Right renal pelvis (tissue), 4 donors: Measurements from ENCODE around the gene SUPT4H1. TPM values are rescaled to one million over a fixed set of nuclear protein-coding genes. Genes with fewer than 3 reads are reported as not detected.

Experiments used
- DNase-seq, 4 donors: peaks; one replicate each; pipeline ENCODE4 v3.0.0-alpha.2; 2013; ENCODE audit warnings: low read depth in 4 of 4, low spot score in 3 of 4, missing footprints in 1 of 4
- polyA plus RNA-seq, 4 donors: library from polyadenylated mRNA; unstranded; fragments of 120-200 nt; gene quantifications; one replicate each; pipeline ENCODE4 v1.2.1, GENCODE V29; 2013; ENCODE audit not compliant: insufficient read length in 4 of 4

Gene SUPT4H1
- polyA plus RNA-seq, 4 donors: 127 to 145 (median 139) TPM

DNA sequence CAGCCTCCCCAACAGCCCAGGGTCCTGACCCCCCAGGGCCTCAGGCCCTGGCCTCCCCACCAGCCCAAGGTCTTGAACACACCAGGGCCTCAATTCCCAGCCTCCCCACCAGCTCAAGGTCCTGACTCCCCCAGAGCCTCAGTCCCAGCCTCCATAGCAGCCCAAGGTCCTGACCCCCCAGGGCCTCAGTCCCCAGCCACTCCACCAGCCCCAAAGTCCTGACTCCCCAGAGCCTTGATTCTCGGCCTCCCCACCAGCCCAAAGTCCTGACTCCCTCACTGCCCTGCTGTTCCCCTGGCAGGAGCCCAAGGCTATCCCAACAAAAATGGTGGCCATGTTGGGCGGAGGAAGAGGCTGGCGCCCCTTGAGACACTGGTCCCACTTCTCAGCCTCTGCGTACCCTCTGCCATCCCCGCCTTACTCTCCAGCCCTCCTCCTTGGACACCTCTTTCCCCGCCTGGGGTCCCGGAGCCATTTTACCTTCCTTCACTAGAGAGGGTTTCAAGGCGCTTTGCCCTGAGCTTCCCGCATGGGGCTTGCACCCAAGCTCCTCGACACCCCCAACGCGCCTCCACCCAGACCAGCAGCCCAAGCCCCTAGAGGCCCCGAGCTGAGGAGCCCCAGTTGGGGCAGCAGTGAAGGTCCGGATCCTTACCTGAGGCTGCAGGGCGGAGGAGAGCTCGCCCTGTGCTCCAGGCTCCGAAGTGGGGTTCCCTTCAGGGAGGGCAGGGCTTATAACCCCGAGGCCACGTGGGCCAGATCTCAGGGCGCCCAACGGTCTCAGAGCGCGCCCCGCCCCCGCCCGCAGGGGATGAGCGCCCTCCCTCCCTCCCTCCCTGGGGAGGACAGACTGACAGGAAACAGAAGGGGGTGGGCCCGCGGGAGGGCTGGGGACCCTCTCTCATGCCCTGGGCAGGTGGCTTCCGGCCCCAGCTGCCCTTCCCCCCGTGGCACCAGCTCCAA lies 19.9 kb downstream of the SUPT4H1 start:
- no peak for DNase-seq

DNA sequence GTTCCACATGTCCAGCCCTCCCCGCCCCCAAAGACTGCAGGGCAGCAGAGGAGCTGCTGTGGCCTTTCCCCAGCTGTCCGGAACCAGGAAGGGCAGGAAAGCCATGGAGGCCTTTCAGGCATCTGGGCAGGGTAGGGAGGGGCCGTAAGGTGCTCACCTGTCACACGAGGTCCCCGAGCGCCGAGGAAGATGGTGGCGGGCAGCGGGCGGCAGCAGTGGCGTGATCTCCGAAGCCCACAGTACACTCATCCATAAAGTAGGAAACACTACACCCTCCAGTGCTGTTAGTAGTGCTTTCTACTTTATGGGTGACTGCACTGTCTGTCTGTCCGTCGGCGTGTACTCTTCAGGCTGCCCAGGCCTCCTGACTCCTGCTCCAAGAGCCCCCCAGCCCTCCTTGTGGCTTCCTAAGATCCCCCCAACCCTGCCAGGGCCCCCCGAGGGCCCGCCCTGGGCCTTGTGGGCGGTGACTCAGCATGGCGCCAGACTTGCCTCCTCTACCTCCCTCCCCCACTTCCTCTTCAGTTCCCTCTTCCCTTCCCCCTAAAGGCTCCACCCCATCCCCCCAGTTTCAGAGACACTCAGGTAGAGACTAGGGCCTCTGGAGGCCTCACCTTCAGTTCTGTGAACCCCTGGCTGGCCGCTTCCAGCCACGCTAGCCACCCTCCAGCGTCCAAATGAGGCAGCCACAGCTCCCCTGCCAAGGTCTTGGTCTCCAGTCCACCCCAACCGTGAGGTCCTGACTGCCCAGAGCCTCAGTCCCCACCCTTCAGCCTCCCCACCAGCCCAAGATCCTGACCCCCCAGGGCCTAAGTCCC lies 20.8 kb downstream of the SUPT4H1 start:
- no peak for DNase-seq

DNA sequence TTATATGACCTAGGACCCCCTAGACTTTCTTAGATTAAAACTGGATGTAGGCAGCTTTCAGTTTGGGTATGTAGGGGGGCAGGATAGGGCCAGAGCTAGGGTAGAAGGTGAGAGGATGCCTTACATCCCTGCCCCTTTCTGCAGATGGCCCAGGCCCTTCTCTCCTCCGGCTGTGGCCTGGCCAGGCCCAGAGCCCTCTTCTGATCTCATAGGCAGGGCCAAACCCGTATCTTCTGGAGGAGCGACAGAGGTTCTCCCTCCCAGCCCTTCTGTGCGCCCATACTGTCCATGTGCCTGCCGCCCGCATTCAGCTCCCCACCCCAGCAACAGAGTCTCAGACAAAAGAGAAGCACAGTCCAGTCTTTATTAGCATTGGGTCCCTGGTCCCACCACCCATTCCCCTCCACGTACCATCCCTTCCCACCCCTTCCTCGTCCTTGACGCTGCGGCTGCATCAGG lies 21.4 kb downstream of the SUPT4H1 start:
- no peak for DNase-seq

DNA sequence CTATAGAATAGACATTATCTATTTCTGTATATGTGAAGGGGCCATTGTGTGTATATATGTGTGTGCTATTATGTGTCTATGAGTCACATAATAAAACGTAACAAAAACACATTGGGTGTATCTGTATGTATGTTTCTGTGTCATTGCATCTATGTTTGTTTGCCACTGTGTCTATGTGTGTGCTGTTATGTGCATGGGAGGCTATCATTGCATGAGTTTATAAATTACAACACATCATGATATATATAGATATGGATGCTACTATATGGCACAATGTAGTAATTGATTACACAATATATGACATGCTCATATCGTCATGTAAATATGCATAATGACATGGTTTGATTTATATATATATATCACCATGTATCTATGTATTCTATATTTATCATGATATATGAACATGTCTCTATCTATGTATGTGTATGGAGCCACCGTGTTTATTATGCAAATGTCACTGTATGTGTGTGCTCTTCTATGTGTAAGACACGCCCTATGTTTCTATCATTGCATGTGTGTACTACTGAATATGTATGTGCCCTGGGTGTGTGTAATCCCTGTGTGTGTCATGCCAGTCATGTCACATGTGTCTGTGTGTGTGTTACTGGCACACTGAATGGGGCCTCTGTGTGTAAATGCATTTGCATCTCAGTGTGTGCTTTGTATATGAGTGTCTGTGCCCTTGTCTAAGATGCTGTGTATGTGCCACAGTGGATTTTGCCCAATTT lies 22.0 kb downstream of the SUPT4H1 start:
- DNase-seq: no peak

DNA sequence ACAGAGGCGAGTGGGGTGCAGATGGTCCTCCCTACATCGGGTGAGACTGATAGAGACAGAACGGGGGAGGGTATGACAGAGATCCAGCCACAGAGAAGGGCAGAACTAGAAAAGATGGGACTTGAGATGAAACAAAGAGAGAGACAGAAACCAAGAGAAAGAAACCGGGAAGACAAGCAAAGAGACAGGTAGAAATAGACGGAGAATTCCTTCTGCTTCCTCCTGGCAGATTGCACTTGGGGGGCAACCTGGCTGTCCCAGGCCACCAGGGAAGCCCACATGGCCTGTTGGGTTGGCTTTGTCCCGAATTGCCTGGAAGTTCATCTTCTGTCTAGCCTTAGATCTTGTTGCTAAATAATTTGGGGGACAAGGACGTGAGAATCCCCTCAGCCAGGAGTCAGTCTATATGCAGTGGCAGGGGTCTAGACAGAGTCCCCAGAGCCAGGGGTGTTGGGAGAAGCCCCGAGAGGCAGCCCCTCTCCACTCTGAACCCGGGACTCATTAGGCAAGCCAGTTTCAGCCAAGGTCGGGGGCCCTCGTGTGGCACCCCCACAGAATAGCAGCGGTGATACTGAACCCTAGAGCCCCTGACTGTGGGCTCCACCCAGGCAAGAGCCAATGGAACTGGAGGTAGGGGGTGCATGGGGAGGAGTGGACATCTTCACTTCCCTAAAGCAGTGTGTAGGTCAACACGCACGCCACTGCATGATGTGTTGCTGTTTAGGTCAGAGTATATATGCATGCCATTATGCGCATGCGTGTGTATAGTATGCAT lies 22.8 kb downstream of the SUPT4H1 start:
- no peak for DNase-seq

DNA sequence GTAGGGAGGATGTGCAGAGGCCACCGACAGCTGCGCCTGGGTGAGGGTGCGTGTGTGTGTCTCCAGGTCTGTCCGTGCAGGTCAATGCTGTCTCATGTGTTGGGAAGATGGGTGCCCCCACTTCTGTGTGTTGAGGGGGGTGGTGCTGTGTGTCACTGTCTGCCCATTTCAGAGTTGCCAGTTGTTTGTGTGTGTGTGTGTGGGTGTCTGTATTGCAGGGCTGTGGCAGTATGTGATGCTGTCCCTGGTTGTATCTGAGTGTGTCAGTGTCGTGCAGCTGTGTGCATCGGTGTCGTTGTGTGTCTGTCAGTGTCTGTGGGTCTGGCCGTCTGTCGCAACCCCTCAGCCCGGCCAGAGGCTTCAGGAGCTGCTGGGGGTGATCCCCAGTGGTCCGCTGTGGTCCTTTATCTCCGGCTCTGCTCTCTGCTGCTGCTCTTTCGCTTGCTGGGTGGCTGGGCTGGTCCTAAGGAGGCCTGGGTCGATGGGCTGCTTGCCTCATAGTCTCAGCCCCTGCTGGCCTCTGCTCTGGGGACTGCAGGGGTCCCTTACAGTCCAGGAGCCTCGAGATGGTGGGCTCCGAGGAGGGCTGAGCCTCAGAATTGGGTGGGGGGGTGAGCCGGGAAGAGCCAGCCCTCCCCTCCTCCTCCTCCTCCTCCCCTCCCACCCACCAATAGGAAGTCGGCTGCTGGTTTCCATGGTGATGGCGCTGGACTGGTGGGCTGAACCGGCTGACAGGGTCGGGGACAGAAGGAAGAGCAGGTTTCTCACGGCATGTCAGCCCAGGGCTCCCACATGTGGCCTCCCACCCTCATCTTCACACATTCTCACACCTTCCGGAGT lies 23.6 kb downstream of the SUPT4H1 start, which contains the start of gene TSPOAP1:
TSPOAP1 (minus strand) TSS at position 601 of the 840 bp plus-strand sequence. CDS start 875 bp downstream, outside the sequence.
- DNase-seq: no peak

DNA sequence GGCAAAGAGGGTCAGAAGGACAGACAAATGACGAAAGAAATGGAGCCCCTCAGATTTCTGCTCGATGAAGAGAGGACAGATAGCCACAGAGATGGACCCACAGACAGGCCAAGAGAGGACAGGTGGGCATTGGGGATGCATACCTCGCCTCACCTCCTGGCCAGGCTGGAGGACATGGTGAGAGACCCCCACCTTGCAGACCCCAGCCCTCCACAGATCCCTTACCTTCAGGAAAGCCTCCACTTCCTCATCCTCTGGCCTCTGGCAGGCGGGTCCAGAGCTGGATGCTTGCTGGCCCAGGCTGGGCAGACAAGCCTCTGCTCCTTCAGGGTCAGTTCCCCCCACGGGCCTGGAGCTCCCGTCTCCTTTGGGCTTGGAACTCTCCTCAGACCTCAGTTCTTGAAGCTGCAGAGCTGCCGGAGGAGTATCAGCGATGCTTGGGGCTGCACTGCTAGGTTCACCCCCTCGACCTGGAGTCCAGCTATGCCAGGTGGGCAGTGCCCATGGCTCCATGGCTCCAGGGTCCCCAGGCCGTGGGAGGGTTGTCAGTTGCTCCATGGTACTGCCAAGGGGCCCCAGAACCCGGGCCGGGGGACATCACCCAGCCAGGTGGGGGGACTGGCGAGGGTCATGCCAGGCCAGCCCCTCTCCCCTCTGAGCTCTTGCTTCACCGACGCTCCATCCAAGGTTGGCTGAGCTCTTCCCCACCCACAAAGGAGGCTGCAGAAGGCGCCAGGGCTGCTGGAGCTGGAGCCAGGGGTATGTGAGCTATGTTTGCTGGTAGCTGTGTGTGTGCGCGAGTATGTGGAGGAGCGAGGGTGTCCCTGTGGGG lies 24.4 kb downstream of the SUPT4H1 start:
- no peak for DNase-seq

DNA sequence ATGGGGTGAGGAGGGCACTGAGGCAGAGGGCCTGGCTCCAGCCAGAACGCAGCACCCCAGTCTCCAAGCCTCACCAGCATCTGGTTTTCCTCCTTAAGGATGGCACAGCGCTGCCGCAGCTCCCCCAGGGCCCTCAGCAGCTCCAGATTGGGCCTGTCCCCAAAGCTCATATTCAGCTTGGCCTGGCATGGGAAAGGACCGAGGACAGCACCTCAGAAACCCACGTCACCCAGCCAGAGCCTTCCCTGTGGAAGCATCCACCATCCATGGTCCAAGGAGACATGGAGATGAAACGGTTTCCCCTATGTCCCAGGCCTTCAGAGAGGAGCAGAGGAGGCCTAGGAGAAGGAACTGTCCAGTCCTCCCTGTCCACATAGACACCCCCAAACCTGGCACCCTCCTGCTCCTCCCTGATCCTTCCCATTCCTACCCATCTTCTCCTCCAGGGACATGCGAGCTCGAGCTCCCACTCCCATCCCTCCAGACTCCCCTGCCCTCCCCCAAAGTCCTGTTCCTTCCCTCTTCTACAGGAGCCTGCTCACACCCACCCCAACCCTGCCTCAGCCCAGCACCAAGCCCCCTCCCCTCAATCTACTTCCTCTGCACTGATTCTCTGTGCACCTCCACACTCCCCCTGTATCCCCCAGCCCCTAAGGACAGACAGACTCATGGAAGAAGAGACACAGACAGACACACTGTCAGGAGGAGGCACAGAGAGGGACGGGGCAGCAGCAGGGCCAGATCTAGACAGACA lies 25.2 kb downstream of the SUPT4H1 start:
- DNase-seq: no peak

DNA sequence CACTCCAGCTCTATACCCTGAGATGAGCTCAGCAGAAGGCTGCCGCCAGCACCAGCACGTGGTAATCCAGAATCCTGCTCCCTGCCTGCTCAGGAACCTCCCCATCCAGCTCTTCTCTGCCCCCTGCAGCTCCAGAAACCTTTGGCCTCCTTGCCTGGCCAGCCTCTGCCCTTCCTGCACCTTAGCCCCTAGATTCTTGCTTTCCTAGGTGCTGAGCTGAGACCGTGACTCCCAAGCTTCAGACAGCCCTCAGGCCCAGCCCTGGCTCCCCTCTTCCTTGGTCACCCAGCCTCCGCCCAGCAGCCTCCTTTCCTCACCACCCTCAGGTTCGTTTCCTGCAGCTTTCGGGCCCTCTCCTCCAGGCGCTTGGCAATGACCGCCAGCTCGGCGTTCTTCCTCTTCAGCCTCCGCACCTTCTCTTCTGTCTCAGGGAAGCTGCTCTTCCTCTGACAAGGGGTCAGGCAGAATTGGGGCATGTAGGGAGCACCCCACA lies 26.0 kb downstream of the SUPT4H1 start:
- DNase-seq: no peak

DNA sequence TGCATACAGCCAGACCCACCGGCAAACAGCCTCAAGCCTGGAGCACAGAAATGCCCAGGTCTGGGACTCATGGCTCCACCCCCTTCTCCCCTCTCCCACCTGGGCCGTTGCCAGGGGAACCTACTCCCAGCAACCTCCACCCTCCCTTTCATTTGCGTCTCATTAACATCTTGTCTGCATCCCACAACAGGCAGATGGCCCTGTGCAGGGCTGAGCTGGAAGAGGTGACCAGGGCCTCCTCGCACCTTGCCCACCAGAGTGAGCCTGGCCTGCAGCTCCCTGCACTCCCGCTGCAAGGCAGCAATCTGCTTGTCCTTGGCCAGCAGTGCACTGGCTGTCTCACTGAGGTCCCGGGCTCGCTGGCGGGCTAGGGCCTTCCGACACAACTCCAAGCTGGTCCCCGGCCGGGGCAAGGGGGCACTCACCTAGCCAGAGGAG lies 26.7 kb downstream of the SUPT4H1 start:
- no peak for DNase-seq

DNA sequence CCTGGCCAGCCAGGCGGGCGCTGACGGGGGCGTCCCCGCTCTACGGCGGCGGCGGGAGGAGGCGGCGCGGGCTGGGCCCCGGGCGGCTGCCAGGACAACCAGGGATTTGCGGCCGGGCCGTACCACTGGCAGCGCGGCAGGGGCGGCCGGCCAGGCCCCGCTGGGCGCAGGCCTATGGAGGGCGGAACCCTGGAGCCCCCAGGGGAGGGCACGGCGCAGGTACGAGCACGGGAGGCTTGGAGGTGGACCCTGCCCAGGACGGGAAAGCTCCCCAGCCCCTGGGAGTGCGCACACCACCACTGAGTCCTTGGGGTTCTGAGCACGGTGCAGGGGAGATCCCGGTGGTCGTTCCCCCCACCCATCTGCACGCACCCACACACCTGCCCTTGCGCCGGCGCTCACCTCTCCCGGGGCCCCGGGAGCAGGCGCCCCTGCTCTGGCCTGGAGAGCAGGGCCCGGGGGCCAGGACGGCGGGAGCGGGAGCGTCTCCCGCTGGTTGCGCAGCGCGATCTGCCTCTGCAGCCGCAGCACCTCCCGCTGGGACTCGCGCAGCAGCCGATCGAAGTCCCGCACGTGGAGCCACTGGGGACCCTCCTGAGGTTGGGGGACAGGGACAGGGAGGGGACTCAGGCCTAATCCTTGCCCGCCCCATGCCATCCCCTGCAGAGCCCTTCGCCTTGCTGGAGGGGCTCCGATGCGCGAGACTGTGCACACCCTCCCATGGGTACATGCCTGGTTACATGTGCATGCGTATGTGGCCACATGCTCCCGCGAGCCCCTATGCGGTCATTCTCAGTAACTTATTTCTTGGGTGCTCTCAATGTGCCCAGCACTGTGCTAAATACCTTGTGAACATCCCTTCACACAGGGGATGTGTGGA lies 27.4 kb downstream of the SUPT4H1 start:
- DNase-seq: peak in 1 of 4 donors; percentile 43

DNA sequence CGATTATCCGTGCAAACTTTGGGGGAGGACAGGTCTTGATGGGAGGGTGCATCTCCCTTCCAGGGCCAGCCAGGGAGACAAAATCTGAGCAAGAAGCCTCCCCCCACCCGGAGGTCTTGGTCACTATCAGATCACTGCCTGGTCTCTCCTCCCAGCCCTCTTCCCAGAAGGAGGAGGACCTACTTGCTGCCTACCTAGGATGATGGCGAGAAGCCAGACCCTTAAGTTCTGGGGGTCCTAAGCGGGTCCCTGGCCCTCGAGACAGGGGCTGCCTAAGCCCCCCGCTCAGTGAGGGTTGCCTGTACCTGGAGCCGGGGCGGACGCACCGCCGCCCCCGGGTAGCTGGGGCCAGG lies 28.0 kb downstream of the SUPT4H1 start:
- no peak for DNase-seq

DNA sequence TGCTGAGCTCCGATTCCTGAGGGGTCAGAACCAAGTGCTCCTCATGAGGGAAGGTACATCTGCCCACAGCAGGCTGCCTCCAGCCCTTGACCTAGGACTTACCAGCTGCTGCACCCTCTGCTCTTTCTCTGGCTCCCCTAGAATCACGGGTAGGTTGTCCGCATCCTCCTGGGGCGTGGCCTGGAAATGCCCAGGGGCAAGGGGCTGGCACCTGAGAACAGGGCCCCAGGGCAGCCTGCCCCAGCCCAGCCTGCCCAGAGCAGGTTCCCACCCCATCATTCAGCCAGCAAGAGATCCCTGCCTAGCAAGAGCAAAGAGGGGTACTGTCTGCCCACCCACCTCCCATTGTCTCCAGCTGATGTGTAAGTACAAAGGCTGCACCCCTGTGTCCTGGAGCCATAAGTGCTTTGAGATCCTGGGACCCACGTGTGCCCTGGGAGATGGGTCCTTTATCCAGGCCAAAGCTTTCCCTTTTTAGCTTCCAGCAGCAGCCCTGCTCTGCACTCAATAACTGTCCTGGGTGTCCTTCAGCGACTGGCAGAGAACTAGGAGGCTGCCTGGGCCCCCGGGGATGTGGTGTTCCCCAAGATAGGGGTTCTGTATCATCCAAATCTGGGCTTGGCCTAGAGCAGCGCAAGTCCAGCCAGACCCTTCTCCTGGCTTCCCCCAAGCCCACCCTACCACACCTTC lies 28.5 kb downstream of the SUPT4H1 start:
- DNase-seq: no peak

DNA sequence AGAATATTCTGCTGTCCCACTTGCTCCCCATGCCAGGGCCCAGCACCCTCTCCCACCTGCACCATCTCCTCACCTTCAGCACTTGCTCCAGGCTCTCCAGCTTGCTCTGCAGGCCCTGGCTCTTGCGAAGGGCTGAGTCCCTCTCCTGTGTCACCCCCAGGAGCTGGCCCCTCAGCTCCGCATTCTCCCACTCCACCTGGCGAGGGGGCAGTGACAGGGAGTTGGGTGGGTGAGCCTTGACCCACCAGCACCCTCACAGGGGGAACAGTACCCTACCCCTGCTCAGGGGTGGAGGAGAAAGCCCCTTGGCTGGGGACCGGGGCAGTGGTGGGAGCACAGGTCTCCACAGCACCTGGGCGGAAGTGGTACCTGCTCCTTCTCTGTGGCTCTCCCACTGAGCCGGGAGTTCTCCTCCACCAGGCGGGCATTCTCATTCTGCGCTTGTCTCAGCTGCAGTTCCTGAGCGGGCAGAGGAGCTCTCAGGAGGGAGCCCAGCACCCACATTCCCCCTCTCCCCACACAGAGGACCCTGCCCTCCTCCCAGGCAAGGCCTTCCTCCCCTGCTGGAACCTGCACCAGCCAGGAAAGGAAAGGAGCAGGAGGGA lies 29.3 kb downstream of the SUPT4H1 start:
- DNase-seq: no peak
